GM21529 (cell line): ENCODE data around the gene FAAP100.

Experiments
- ATAC-seq: cut with Tn5 transposase; IDR thresholded peaks from one replicate; pipeline ENCODE4 v1.9.1; 2021; ENCODE audit not compliant: unreplicated experiment

FAAP100 gene

DNA sequence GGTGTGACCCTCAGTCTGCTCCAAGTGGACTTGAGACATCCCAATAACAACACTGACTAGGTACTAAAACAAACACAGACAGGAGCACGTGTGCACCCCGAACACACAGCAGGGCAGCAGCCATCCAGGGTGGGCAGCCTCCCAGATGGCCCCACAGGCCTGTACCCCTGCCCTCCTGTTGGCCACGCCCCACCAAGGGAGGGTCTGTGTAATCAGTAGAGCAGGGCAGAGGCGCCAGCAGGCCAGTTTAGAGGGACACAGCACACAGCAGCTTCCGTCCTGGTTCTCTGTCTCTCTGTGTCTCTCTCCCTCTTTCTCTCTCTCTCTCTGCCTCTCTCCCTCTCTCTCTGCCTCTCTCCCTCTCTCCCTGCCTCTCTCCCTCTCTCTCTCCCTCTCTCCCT, 61.0 kb downstream of the FAAP100 start:
- ATAC-seq = no peak

- ATAC-seq = no peak
Observed at GRCh38 chr17:81489998-81490992, 61.9 kb downstream of the FAAP100 start.
